CD14-positive monocyte (primary cell): ENCODE results near the gene G6PC2. TPM values are rescaled to one million over a fixed set of nuclear protein-coding genes. Genes with fewer than 3 reads are reported as not detected.

Experiments used
- DNase-seq, 3 donors: peaks; one replicate each; pipeline ENCODE4 v3.0.0-alpha.2; 2011 to 2022
- H2AFZ ChIP-seq: 2 replicates; pipeline ENCODE4 v1.6.0; 2012; ENCODE audit warnings: mild to moderate bottlenecking, low read depth, low read length, inconsistent platforms; ENCODE audit not compliant: insufficient read depth, poor library complexity, severe bottlenecking
- H3K27ac ChIP-seq, 2 donors: 1 replicate in 1 of 2; 2 replicates in 1 of 2; pipeline ENCODE4 v1.5.1; 2012 to 2013; ENCODE audit warnings: low read length in 2 of 2, control low read depth in 1 of 2, inconsistent platforms in 1 of 2, low read depth in 1 of 2, mild to moderate bottlenecking in 1 of 2
- H3K27me3 ChIP-seq, 2 donors: one replicate each; pipeline versions ENCODE4 v1.6.0 to v1.6.1; 2011 to 2013; ENCODE audit warnings: low read length in 2 of 2; ENCODE audit not compliant: control insufficient read depth in 2 of 2, insufficient read depth in 2 of 2
- H3K36me3 ChIP-seq, 2 donors: replicated peaks in 1 of 2; 1 replicate in 1 of 2; 2 replicates in 1 of 2; pipeline versions ENCODE4 v1.5.1 to v1.6.1; 2012 to 2013; ENCODE audit warnings: low read length in 2 of 2, control low read depth in 1 of 2, inconsistent platforms in 1 of 2, mild to moderate bottlenecking in 1 of 2; ENCODE audit not compliant: insufficient read depth in 2 of 2, control insufficient read depth in 1 of 2
- H3K4me1 ChIP-seq, 2 donors: 1 replicate in 1 of 2; 2 replicates in 1 of 2; pipeline versions ENCODE4 v1.5.1 to v1.6.1; 2012 to 2013; ENCODE audit warnings: low read length in 2 of 2, control low read depth in 1 of 2, inconsistent platforms in 1 of 2, mild to moderate bottlenecking in 1 of 2, moderate library complexity in 1 of 2; ENCODE audit not compliant: insufficient read depth in 2 of 2, control insufficient read depth in 1 of 2
- H3K4me2 ChIP-seq: replicated peaks from 2 replicates; pipeline ENCODE3; 2012; ENCODE audit warnings: low read length, moderate library complexity, mild to moderate bottlenecking; ENCODE audit not compliant: poor library complexity, severe bottlenecking; ENCODE audit errors: extremely low read depth
- H3K4me3 ChIP-seq, 3 experiments: fragments of 200-600 bp in 1 of 3; sonication (generic) in 1 of 3; replicated peaks in 1 of 3; 1 replicate in 2 of 3; 2 replicates in 1 of 3; pipeline ENCODE4 v1.5.1; 2011 to 2013; ENCODE audit warnings: low read length in 3 of 3, mild to moderate bottlenecking in 3 of 3, control low read depth in 2 of 3, low read depth in 2 of 3, inconsistent platforms in 1 of 3, moderate library complexity in 1 of 3
- H3K79me2 ChIP-seq: 2 replicates; pipeline ENCODE4 v1.6.0; 2012; ENCODE audit warnings: mild to moderate bottlenecking, control low read depth, inconsistent platforms, low read length, moderate library complexity; ENCODE audit not compliant: insufficient read depth
- H3K9ac ChIP-seq: 2 replicates; pipeline ENCODE4 v1.6.0; 2017; ENCODE audit warnings: low read length, mild to moderate bottlenecking; ENCODE audit not compliant: insufficient read depth, poor library complexity, severe bottlenecking
- H3K9me3 ChIP-seq, 2 donors: replicated peaks in 1 of 2; 1 replicate in 1 of 2; 2 replicates in 1 of 2; pipeline versions ENCODE4 v1.5.1 to v1.6.1; 2012 to 2013; ENCODE audit warnings: low read length in 2 of 2, control low read depth in 1 of 2; ENCODE audit not compliant: control insufficient read depth in 1 of 2, insufficient read depth in 1 of 2
- H4K20me1 ChIP-seq: 2 replicates; pipeline ENCODE4 v1.6.0; 2012; ENCODE audit warnings: mild to moderate bottlenecking, low read length, control low read depth, moderate library complexity; ENCODE audit not compliant: insufficient read depth
- H3K27ac Mint-ChIP-seq, 7 donors: one replicate each; pipeline ENCODE4 v1.8.0; 2020; ENCODE audit warnings: mild to moderate bottlenecking in 7 of 7, mixed read lengths in 7 of 7, moderate library complexity in 6 of 7, inconsistent platforms in 2 of 7
- H3K27me3 Mint-ChIP-seq, 3 donors: one replicate each; pipeline ENCODE4 v1.8.0; 2021 to 2022; ENCODE audit warnings: low read depth in 3 of 3, mild to moderate bottlenecking in 3 of 3, mixed read lengths in 3 of 3, moderate library complexity in 3 of 3, inconsistent platforms in 1 of 3
- H3K36me3 Mint-ChIP-seq, 2 donors: one replicate each; pipeline ENCODE4 v1.8.0; 2020; ENCODE audit warnings: mixed read lengths in 2 of 2, inconsistent platforms in 1 of 2, mild to moderate bottlenecking in 1 of 2
- H3K4me1 Mint-ChIP-seq: one replicate; pipeline ENCODE4 v1.8.0; 2020; ENCODE audit warnings: mild to moderate bottlenecking, mixed read lengths
- H3K4me3 Mint-ChIP-seq, 2 donors: one replicate each; pipeline ENCODE4 v1.8.0; 2020; ENCODE audit warnings: mild to moderate bottlenecking in 2 of 2, mixed read lengths in 2 of 2, moderate library complexity in 1 of 2
- H3K9me3 Mint-ChIP-seq, 7 donors: one replicate each; pipeline ENCODE4 v1.8.0; 2020 to 2022; ENCODE audit warnings: mixed read lengths in 7 of 7, mild to moderate bottlenecking in 6 of 7, moderate library complexity in 6 of 7, inconsistent platforms in 2 of 7
- CTCF ChIP-seq: fragments of 200-600 bp; IDR thresholded peaks from one replicate; pipeline ENCODE4 v1.8.0; 2022; ENCODE audit warnings: antibody characterized with exemption, mild to moderate bottlenecking
- WGBS: methylation state at CpG from one replicate; pipeline ENCODE4 v1.1.5; 2013; ENCODE audit warnings: missing lambda C conversion rate; ENCODE audit not compliant: insufficient coverage; 5-methylcytosine and 5-hydroxymethylcytosine counted together
- intact Hi-C, 2 donors: fragments of 100-400 bp; cut with micrococcal nuclease; formaldehyde crosslinking; loops; one replicate each; pipeline versions ENCODE4 v1.15.0 to v1.15.1; 2023
- polyA plus RNA-seq, 3 donors: library from polyadenylated mRNA; depleted of rRNA in 1 of 3; unstranded in 2 of 3; stranded (reverse) in 1 of 3; fragments of 300-500 nt in 2 of 3; fragments of >200 nt in 1 of 3; fragmentation: Illumina TruSeq in 2 of 3; gene quantifications; 1 replicate in 2 of 3; 2 replicates in 1 of 3; pipeline ENCODE4 v1.2.3, GENCODE V29; 2012 to 2021

G6PC2 gene
- polyA plus RNA-seq, 3 donors: not detected

GRCh38 chr2:168939061-168939460, 38.0 kb downstream of the G6PC2 start:
- no peak for DNase-seq
- intact Hi-C loops: no loop called here
- Mint-ChIP-seq H3K9me3 (peaks cover 0 to 2% (median 0%) of the 10 kb centered on the region in 7 donors), H3K27me3 (peaks cover 0 to 6% (median 0%) of the 10 kb centered on the region in 3 donors), H3K4me1 (peaks cover 9% of the 10 kb centered on the region), H3K4me3 (no peak overlapping the region), H3K27ac (no peak overlapping the region), H3K36me3 (no peaks in the 10 kb centered on the region)
- Histone ChIP-seq H3K79me2 (no peaks in the 10 kb centered on the region), H3K9me3 (no peaks in the 10 kb centered on the region), H3K4me3 (no peak overlapping the region), H4K20me1 (no peaks in the 10 kb centered on the region), H3K27ac (no peak overlapping the region), H3K9ac (no peak overlapping the region), H3K4me2 (no peak overlapping the region), H3K36me3 (no peaks in the 10 kb centered on the region), H2AFZ (no peak overlapping the region), H3K4me1 (no peaks in the 10 kb centered on the region), H3K27me3 (no peaks in the 10 kb centered on the region)
- WGBS: no CpG with 5 or more reads among the region's 1 CpG
- no peak for TF ChIP-seq CTCF

- H3K36me3 Mint-ChIP-seq: no peaks in the 10 kb centered on the region
- Histone ChIP-seq H3K4me1 (no peaks in the 10 kb centered on the region), H3K9me3 (no peaks in the 10 kb centered on the region), H2AFZ (no peak overlapping the region), H4K20me1 (no peaks in the 10 kb centered on the region), H3K36me3 (no peaks in the 10 kb centered on the region), H3K4me2 (no peak overlapping the region), H3K27ac (no peak overlapping the region), H3K79me2 (no peaks in the 10 kb centered on the region), H3K4me3 (no peak overlapping the region), H3K9ac (no peak overlapping the region), H3K27me3 (no peaks in the 10 kb centered on the region)
- DNase-seq: no peak
- no peak for TF ChIP-seq CTCF
- H3K27ac Mint-ChIP-seq: no peak overlapping the region
- peaks cover 9% of the 10 kb centered on the region for H3K4me1 Mint-ChIP-seq
- H3K9me3 Mint-ChIP-seq: peaks cover 0 to 2% (median 0%) of the 10 kb centered on the region in 7 donors
- WGBS: no CpG with 5 or more reads among the region's 4 CpGs
- intact Hi-C loops: no loop called here
- H3K4me3 Mint-ChIP-seq: no peak overlapping the region
- H3K27me3 Mint-ChIP-seq: peaks cover 0 to 5% (median 0%) of the 10 kb centered on the region in 3 donors
Observed at GRCh38 chr2:168939918-168940317, 38.8 kb downstream of the G6PC2 start.
